ENCODE measurements around the gene UNC93B1. TPM values are rescaled to one million over a fixed set of nuclear protein-coding genes. Genes with fewer than 3 reads are reported as not detected.

The UNC93B1 gene
- total RNA-seq, 4 donors from 2014 or later = 16.6 to 38.4 (median 31.6) TPM

GRCh38 chr11:68036717-68037239 lies 32.9 kb upstream of the UNC93B1 start:
- no peak for DNase-seq (ENCODE audit: extremely low spot score)
- Histone ChIP-seq H3K4me1 (peaks cover 60 to 79% (median 77%) of the 10 kb centered on the region in 4 donors), H3K9me3 (no peaks in the 10 kb centered on the region), H3K27ac (replicated peaks in 1 of 4) (peak overlapping the region; percentile 70 to 92 (median 88)), H3K4me3 (no peak overlapping the region), H3K27me3 (no peaks in the 10 kb centered on the region), H3K36me3 (peaks cover 15 to 50% (median 38%) of the 10 kb centered on the region in 4 donors)
- no peak for TF ChIP-seq POLR2A (IDR thresholded peaks at IDR 0.05; ENCODE audit: low read depth)
- no peak for TF ChIP-seq CTCF (IDR thresholded peaks at IDR 0.05)
- TF ChIP-seq EP300 (IDR thresholded peaks at IDR 0.05) = no peak
- peak; percentile 21 to 34 for TF ChIP-seq POLR2AphosphoS5 (IDR thresholded peaks at IDR 0.05)
- 73% methylated on average over 6 of the region's 14 CpGs for WGBS
- intact Hi-C loops (cut with DNase I) = loop anchor here (5.0 kb wide), 1 partner anchor 86 kb away; the partner anchor contains the start of gene CHKA

- Histone ChIP-seq H3K27ac (replicated peaks in 1 of 4) (peak overlapping the region; percentile 70 to 92 (median 88)), H3K4me3 (no peak overlapping the region), H3K9me3 (no peaks in the 10 kb centered on the region), H3K36me3 (peaks cover 15 to 46% (median 33%) of the 10 kb centered on the region in 4 donors), H3K4me1 (peaks cover 65 to 79% (median 77%) of the 10 kb centered on the region in 4 donors), H3K27me3 (no peaks in the 10 kb centered on the region)
- 83% methylated on average over 2 of the region's 27 CpGs for WGBS
- no peak for DNase-seq (ENCODE audit: extremely low spot score)
- no peak for TF ChIP-seq CTCF (IDR thresholded peaks at IDR 0.05)
- no peak for TF ChIP-seq POLR2A (IDR thresholded peaks at IDR 0.05; ENCODE audit: low read depth)
- no peak for TF ChIP-seq POLR2AphosphoS5 (IDR thresholded peaks at IDR 0.05)
- TF ChIP-seq EP300 (IDR thresholded peaks at IDR 0.05) = no peak
- intact Hi-C loops (cut with DNase I) = loop anchor here (5.0 kb wide), 1 partner anchor 86 kb away; the partner anchor contains the start of gene CHKA
These were observed 32.3 kb upstream of the UNC93B1 start for GRCh38 chr11:68036141-68036716.

- H3K4me3 ChIP-seq = no peak overlapping the region
- peaks cover 15 to 46% (median 32%) of the 10 kb centered on the region in 4 donors for H3K36me3 ChIP-seq
- WGBS = 92% methylated on average over 13 of the region's 13 CpGs
- no peak for DNase-seq (ENCODE audit: extremely low spot score)
- intact Hi-C loops (cut with DNase I) = loop anchor here (5.0 kb wide), 1 partner anchor 87 kb away; the partner anchor contains the start of gene CHKA
- no peaks in the 10 kb centered on the region for H3K27me3 ChIP-seq
- no peaks in the 10 kb centered on the region for H3K9me3 ChIP-seq
- TF ChIP-seq CTCF (IDR thresholded peaks at IDR 0.05) (no peak), POLR2A (IDR thresholded peaks at IDR 0.05; ENCODE audit: low read depth) (no peak), POLR2AphosphoS5 (IDR thresholded peaks at IDR 0.05) (no peak), EP300 (IDR thresholded peaks at IDR 0.05) (no peak)
- H3K4me1 ChIP-seq = peaks cover 62 to 74% (median 72%) of the 10 kb centered on the region in 4 donors
- no peak overlapping the region for H3K27ac ChIP-seq (replicated peaks in 1 of 4)
These were observed 31.5 kb upstream of the UNC93B1 start for GRCh38 chr11:68035266-68035876.

- WGBS = 83% methylated on average over 7 of the region's 12 CpGs
- peaks cover 15 to 46% (median 32%) of the 10 kb centered on the region in 4 donors for H3K36me3 ChIP-seq
- TF ChIP-seq EP300 (IDR thresholded peaks at IDR 0.05) = no peak
- no peak for TF ChIP-seq CTCF (IDR thresholded peaks at IDR 0.05)
- TF ChIP-seq POLR2AphosphoS5 (IDR thresholded peaks at IDR 0.05) = no peak
- no peak for TF ChIP-seq POLR2A (IDR thresholded peaks at IDR 0.05; ENCODE audit: low read depth)
- peaks cover 59 to 70% (median 65%) of the 10 kb centered on the region in 4 donors for H3K4me1 ChIP-seq
- DNase-seq (ENCODE audit: extremely low spot score) = no peak
- H3K4me3 ChIP-seq = no peak overlapping the region
- intact Hi-C loops (cut with DNase I) = no loop called here
- H3K27ac ChIP-seq (replicated peaks in 1 of 4) = peak overlapping the region in 1 of 4 donors; percentile 28
- H3K9me3 ChIP-seq = no peaks in the 10 kb centered on the region
- no peaks in the 10 kb centered on the region for H3K27me3 ChIP-seq
These were observed 29.8 kb upstream of the UNC93B1 start for GRCh38 chr11:68033708-68034045.

Data from esophagus muscularis mucosa (tissue), 4 donors.